ENCODE measurements around the gene KCNN2.
"Not testable (repeated sequence)": the region's sequence is repeated elsewhere in the genome, so short reads cannot be mapped to it uniquely, and the experiment has no call there.

Gene KCNN2

GRCh38 chr5:114427204-114427603 lies 65.3 kb downstream of the KCNN2 start:
- no peak for DNase-seq

GRCh38 chr5:114430532-114430931 lies 68.7 kb downstream of the KCNN2 start:
- no peak for DNase-seq

GRCh38 chr5:114432684-114433083 lies 70.8 kb downstream of the KCNN2 start:
- DNase-seq: not testable (repeated sequence)

GRCh38 chr5:114434396-114435219 lies 72.7 kb downstream of the KCNN2 start:
- no peak for DNase-seq

GRCh38 chr5:114435220-114435481 lies 73.3 kb downstream of the KCNN2 start:
- DNase-seq: no peak

- DNase-seq: no peak
Measured at GRCh38 chr5:114435885-114436299, 74.0 kb downstream of the KCNN2 start.

GRCh38 chr5:114437936-114438335 lies 76.1 kb downstream of the KCNN2 start:
- no peak for DNase-seq

GRCh38 chr5:114438471-114438870 lies 76.6 kb downstream of the KCNN2 start:
- no peak for DNase-seq

GRCh38 chr5:114447084-114447773 lies 85.4 kb downstream of the KCNN2 start:
- no peak for DNase-seq

GRCh38 chr5:114448481-114448880 lies 86.6 kb downstream of the KCNN2 start:
- no peak for DNase-seq

- no peak for DNase-seq
Measured at GRCh38 chr5:114449860-114450421, 88.1 kb downstream of the KCNN2 start.

- DNase-seq: no peak
Measured at GRCh38 chr5:114450437-114450836, 88.6 kb downstream of the KCNN2 start.

GRCh38 chr5:114458726-114459125 lies 96.9 kb downstream of the KCNN2 start:
- no peak for DNase-seq

- no peak for DNase-seq
Measured at GRCh38 chr5:114467171-114467570, 105.3 kb downstream of the KCNN2 start.

GRCh38 chr5:114467729-114468128 lies 105.9 kb downstream of the KCNN2 start:
- no peak for DNase-seq

- DNase-seq: no peak
Measured at GRCh38 chr5:114469372-114469771, 107.5 kb downstream of the KCNN2 start.

GRCh38 chr5:114471529-114471928 lies 109.7 kb downstream of the KCNN2 start:
- no peak for DNase-seq

GRCh38 chr5:114473541-114473940 lies 111.7 kb downstream of the KCNN2 start:
- DNase-seq: no peak

- DNase-seq: no peak
Measured at GRCh38 chr5:114477816-114478334, 116.0 kb downstream of the KCNN2 start.

- no peak for DNase-seq
Measured at GRCh38 chr5:114500756-114501155, 138.9 kb downstream of the KCNN2 start.

- no peak for DNase-seq
Measured at GRCh38 chr5:114504560-114504959, 142.7 kb downstream of the KCNN2 start.

GRCh38 chr5:114524221-114524620 lies 162.4 kb downstream of the KCNN2 start:
- no peak for DNase-seq

GRCh38 chr5:114544561-114544960 lies 182.7 kb downstream of the KCNN2 start:
- no peak for DNase-seq
